Hematopoietic multipotent progenitor cell treated with erythropoietin and hydrocortisone succinate and interleukin-3 and kit ligand, for 15 days (in vitro differentiated cells): ENCODE measurements around the gene CFAP65.

ENCODE experiments used
- DNase-seq: peaks from one replicate; pipeline ENCODE4 v3.0.0-alpha.2; 2015; ENCODE audit warnings: low spot score

Gene CFAP65

DNA sequence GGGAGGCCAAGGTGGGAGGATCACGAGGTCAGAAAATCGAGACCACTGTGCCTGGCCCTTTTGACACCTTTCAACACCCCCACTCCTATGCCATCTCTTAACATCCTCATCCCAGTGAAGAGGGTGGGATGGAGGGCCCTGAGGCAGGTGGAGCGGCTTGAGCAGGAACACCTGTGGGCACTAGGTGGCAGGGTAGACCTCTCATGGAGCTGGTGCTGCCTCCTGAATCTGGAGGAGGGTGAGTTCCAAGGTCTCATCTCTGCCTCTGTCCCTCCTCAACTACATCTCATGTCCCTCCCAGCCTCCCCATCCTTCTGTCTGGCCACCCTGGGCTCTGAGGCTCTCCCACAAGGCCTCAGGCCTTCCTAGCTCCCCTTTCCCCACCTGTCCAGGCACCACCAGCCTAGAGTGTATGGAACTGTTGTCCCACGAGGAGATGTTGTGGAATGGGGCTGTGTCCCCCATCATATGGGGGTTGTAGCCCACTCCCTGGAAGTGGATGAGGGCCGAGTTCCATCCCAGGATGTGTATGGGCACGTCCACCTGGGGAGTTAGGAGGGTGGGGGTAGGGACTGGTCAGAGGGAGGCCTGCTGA, 31.1 kb downstream of the CFAP65 start:
- no peak for DNase-seq

- no peak for DNase-seq
Measured at GRCh38 chr2:219009294-219009693, 32.0 kb downstream of the CFAP65 start.

DNA sequence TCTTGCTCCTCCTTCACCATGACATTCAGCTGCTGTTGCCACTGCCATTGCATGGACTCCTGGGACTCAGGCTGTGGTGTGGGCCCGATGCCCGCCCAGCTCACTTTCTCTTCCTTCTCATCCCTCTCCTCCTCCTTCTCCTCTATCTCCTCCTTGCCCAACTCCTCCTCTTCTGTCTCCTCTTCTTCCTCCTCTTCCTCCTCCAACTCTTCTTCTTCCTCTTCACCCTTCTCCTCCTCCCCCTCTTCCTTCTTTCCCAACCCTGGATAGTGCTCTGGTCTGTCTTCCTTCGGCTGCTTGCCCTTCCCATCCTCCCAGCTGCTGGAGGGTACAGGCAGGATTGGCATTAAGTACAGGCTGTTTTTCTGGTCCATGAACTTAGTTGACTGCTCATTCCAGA, 37.3 kb downstream of the CFAP65 start:
- DNase-seq: no peak

DNA sequence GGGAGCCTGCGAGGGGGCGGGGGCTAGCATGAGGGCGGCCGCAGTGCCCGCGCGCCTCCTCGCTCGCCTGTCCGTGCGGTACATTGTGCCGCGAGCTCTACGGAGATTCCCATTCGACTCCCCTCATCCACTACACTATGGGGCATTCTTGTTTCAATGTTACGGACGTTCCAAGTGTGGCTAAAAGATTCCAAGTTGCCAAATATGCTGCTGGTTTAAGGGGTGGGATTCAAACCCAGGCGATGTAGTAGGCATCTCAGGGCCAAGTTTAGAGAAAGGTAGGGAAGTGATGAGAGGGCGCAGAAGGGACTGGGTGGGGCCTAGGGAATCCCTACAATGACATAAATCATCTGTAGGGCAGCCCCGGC, 38.1 kb downstream of the CFAP65 start:
- no peak for DNase-seq

GRCh38 chr2:219002395-219003266, 38.7 kb downstream of the CFAP65 start:
- no peak for DNase-seq

DNA sequence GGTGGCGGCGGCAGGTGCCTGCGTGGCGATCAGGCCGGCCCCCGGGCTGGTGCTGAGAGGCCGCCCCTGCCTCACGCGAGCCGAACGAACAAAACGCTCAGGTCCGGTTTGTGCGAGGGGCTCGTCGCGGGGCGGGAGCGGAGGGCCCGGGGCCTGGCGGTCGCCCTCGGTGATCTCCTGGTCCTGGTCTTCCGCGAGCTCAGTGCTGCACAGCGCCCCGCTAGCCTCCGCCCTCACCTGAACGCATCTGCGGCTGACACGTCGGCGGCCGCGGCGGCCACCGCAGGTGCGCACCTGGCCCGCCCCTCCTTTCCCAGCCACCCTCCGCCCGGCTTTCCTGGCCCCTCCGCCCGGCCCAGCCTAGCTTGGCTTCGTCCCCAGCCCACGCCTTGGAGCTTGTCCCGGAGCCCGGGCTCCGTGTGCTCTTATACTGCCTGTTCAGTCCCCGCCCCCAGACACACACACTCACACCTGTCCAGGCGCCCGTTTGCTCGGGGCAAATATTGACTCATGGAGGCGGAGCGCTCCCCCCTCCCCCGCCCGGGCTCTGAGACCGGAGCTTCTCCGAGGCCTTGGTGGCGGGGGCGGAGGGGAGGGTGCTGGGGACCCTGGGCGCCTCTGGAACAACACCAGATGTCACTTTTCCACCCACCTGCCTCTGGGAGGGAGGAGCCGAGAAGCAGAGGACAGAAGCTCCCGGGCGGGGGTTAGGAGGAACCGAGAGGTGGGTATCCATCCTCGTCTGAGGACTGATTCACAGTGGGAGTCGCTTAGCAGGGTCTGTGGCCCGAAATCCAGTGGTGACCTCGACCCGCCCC, 39.5 kb downstream of the CFAP65 start:
- no peak for DNase-seq

GRCh38 chr2:219001100-219001576, 40.2 kb downstream of the CFAP65 start:
- no peak for DNase-seq

DNA sequence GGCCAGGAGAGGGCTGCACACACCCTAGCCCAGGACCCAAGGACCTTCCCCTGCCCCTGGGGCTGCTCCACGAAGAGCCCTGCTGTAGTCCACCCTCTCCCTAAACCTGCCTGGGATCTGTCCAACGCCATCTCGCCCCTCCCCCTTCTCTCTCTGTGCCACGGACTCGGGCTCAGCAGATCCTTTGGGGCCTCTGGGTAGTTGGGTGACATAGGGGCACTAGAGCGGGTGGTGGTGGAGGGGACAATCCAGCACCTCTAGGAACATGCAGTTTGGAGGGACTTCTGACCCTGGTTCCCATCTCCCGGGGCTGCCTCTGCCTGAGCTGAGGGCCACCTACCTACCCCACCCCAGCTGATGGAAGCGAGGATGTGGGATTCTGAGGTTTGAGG, 40.8 kb downstream of the CFAP65 start:
- DNase-seq: no peak

GRCh38 chr2:218999881-219000568, 41.3 kb downstream of the CFAP65 start:
- no peak for DNase-seq

- DNase-seq: no peak
Measured at GRCh38 chr2:218999021-218999880, 42.1 kb downstream of the CFAP65 start.

GRCh38 chr2:218998414-218999002, 42.8 kb downstream of the CFAP65 start:
- DNase-seq: no peak

DNA sequence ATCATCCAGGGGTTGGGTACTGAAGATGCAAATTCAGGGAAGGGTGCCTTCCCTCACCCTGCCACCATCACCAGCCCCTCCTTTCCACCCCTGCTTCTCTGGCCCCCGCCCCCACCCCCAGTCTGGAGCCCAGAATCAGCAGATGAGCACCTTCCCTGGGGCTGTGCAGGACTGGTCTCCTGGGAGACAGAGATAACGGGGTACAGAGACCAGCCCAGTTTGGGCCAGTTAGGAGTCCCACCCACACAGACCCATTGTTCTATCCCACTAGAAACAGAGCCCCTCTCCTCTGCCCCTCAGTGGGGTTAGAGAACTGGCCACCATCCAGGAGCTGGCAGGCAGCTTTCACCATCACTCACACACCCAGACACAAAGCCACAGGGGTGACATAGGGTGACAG, 43.6 kb downstream of the CFAP65 start:
- DNase-seq: no peak

GRCh38 chr2:218996937-218997336, 44.4 kb downstream of the CFAP65 start:
- DNase-seq: no peak

GRCh38 chr2:218995972-218996711, 45.2 kb downstream of the CFAP65 start:
- peak; percentile 75 for DNase-seq

- DNase-seq: no peak
Measured at GRCh38 chr2:218995561-218995960, 45.8 kb downstream of the CFAP65 start.

DNA sequence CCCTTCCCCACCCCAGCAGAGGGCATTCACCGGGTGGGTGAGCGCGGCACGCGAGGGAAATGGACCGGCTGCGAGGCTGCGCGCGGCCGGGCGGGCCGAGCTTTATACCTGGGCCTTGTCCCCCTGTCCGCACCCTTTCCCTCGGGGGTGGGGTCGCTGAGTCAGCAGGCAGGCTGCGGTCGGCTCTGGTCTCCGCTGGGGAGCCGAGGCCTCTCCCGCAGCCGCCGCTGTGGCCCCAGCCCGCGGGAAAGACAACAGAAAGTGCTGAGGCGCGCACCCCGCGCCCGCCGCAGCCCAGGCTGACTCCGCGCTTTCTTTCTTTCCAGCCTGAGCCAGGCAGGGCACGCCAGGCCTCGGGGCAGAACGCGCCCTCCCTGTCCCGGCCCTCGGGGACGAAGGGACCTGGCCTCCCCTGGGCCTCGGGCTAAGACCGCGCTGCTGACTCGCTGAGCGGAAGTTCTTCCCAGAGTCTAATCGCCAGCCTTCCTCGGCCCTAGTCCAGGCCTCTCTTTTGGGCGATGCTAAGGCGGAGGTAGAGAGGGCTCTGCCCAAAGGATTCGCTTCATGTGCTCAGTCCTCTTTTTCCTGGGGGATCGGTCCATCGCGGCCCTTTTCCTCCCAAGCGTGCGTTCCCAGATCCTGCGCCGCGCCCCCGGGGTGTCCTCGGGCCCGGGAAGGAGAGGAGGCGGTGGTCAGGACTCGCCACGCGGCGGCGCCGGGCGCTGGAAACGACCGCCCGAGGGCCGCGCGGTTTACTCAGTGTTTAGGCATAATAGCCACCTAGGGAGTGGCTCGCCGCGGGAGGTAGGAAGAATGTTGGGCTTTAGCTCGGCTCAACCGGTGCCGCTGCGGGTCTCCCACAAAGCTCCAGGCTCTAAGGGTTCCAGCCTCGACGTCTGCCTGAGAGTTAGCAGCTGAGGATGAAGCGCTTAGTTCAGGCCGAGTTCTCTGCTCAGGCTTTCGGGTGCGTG, 47.7 kb downstream of the CFAP65 start, which contains the start of gene CRYBA2:
Gene CRYBA2, minus strand, starts transcription at position 78 of the 971 bp plus-strand sequence. CDS start 246 bp downstream, outside the sequence.
- no peak for DNase-seq

DNA sequence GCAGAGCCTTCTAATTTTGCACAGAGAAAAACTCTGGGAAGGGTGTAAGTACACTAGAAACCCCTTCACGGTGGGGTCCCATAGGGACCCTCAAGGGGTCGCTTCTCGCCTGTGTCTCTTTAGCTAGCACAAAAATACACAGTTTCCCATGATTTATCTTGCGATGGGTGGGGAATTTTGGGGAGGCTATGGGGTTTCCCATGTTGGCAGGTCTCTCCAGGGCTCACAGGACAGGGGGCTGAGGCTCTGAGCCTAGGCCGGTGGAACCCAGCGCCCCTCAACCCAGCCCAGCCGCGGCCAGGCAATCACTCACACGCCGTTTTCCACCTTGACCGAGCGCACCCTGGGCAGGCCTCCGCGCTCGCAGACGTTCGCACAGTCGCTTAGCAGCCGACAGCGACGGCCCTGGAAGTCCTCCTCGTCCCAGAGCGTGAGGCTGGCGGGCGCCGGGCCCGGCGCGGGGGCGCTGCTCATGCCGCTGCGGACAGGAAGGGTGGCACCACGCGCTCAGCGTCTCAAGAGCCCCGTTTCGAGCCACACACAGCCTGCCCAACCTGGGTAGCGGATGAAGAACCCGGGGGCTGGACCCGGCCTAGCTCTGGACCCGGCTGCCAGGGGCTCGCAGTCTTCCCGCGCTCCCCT, 48.5 kb downstream of the CFAP65 start:
- DNase-seq: no peak

GRCh38 chr2:218992196-218992595, 49.1 kb downstream of the CFAP65 start:
- no peak for DNase-seq
